OCI-LY3 (cell line): ENCODE data around the gene ARHGAP26.

Experiments
- H2AFZ ChIP-seq: fragments of 200-600, 300-600 bp; shearing (Covaris generic); 2 replicates; pipeline ENCODE4 v1.6.0; 2014; ENCODE audit warnings: antibody characterized with exemption, low read depth, low read length
- H3K27ac ChIP-seq: fragments of 200-600, 300-600 bp; sonication (generic); 2 replicates; pipeline ENCODE4 v1.5.1; 2014; ENCODE audit warnings: mild to moderate bottlenecking, low read length, moderate library complexity, mixed read lengths
- H3K27me3 ChIP-seq: fragments of 200-600, 300-600 bp; sonication (generic); 2 replicates; pipeline ENCODE4 v1.6.1; 2014; ENCODE audit warnings: low read depth, low read length, mixed read lengths
- H3K36me3 ChIP-seq: fragments of 200-600, 300-600 bp; sonication (generic); replicated peaks from 2 replicates; pipeline ENCODE3; 2014; ENCODE audit warnings: low read depth, low read length, mixed read lengths
- H3K4me1 ChIP-seq: fragments of 300-600, 200-600 bp; sonication (generic); 2 replicates; pipeline ENCODE4 v1.6.1; 2014; ENCODE audit warnings: low read length, mixed read lengths
- H3K4me2 ChIP-seq: fragments of 200-600, 300-600 bp; sonication (generic); 2 replicates; pipeline ENCODE4 v1.6.1; 2014; ENCODE audit warnings: low read length, mixed read lengths
- H3K4me3 ChIP-seq: fragments of 300-600, 200-600 bp; sonication (generic); 2 replicates; pipeline ENCODE4 v1.5.1; 2014; ENCODE audit warnings: antibody characterized with exemption, mild to moderate bottlenecking, low read length, moderate library complexity
- H3K79me2 ChIP-seq: fragments of 300-600, 200-600 bp; shearing (Covaris generic); 2 replicates; pipeline ENCODE4 v1.6.1; 2014; ENCODE audit warnings: mild to moderate bottlenecking, low read length, mixed read lengths
- H3K9ac ChIP-seq: fragments of 300-600, 200-600 bp; shearing (Covaris generic); 2 replicates; pipeline ENCODE4 v1.6.0; 2014; ENCODE audit warnings: mild to moderate bottlenecking, low read length, moderate library complexity
- H3K9me3 ChIP-seq: fragments of 200-600, 300-600 bp; shearing (Covaris generic); 2 replicates; pipeline ENCODE4 v1.6.1; 2014; ENCODE audit warnings: low read length, mixed read lengths; ENCODE audit not compliant: insufficient read depth
- H4K20me1 ChIP-seq: fragments of 200-600, 300-600 bp; sonication (generic); 2 replicates; pipeline ENCODE4 v1.6.1; 2016; ENCODE audit warnings: low read length, mixed read lengths; ENCODE audit not compliant: insufficient read depth
- EZH2phosphoT487 ChIP-seq: fragments of 200-600 bp; shearing (Covaris generic); IDR thresholded peaks from 2 replicates; pipeline ENCODE4 v1.6.1; 2018; ENCODE audit warnings: antibody characterized with exemption, mixed run types, low read depth
- TF ChIP-seq, protein P1 (sequence below): fragments of 200-600, 300-600 bp; sonication (generic); IDR thresholded peaks from 2 replicates; pipeline ENCODE4 v1.5.1; 2014; ENCODE audit warnings: antibody characterized with exemption, low read length, low read depth

The ARHGAP26 gene

DNA sequence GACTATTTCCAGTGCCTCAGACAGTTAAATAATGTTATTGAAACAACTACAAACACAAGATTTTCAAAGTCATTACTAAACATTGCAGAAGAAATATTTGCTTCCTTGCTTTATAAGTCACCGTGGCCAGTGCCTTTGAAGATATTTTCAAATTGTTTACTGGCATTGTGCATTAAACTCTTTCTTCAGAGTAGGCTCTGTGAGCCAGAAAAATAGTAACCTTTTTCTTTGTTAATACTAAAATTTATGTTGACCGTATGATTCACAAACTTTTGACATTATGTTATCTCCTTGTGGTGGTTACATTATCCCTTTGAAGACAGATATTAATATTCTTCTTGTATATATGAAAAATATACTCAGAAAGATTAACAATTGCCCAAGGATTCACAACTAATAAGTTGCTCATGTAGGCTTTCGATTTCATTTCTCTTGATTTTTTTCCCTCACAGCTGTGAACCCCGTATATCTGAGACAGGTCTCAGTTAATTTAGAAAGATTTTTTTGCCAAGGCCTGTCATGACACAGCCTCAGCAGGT is 493.2 kb downstream of the ARHGAP26 start:
- TF ChIP-seq, protein P1, sequence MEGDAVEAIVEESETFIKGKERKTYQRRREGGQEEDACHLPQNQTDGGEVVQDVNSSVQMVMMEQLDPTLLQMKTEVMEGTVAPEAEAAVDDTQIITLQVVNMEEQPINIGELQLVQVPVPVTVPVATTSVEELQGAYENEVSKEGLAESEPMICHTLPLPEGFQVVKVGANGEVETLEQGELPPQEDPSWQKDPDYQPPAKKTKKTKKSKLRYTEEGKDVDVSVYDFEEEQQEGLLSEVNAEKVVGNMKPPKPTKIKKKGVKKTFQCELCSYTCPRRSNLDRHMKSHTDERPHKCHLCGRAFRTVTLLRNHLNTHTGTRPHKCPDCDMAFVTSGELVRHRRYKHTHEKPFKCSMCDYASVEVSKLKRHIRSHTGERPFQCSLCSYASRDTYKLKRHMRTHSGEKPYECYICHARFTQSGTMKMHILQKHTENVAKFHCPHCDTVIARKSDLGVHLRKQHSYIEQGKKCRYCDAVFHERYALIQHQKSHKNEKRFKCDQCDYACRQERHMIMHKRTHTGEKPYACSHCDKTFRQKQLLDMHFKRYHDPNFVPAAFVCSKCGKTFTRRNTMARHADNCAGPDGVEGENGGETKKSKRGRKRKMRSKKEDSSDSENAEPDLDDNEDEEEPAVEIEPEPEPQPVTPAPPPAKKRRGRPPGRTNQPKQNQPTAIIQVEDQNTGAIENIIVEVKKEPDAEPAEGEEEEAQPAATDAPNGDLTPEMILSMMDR = no peak
- no peak for TF ChIP-seq EZH2phosphoT487
- Histone ChIP-seq H3K9me3 (peaks cover 12% of the 10 kb centered on the region; the same call in 1 of the 2 replicates), H3K4me3 (no peak overlapping the region), H3K36me3 (no peaks in the 10 kb centered on the region), H2AFZ (no peak overlapping the region), H3K79me2 (no peaks in the 10 kb centered on the region), H3K9ac (no peak overlapping the region), H3K4me2 (no peak overlapping the region), H3K27ac (no peak overlapping the region), H3K27me3 (no peaks in the 10 kb centered on the region), H4K20me1 (no peaks in the 10 kb centered on the region), H3K4me1 (peaks cover 9% of the 10 kb centered on the region)

DNA sequence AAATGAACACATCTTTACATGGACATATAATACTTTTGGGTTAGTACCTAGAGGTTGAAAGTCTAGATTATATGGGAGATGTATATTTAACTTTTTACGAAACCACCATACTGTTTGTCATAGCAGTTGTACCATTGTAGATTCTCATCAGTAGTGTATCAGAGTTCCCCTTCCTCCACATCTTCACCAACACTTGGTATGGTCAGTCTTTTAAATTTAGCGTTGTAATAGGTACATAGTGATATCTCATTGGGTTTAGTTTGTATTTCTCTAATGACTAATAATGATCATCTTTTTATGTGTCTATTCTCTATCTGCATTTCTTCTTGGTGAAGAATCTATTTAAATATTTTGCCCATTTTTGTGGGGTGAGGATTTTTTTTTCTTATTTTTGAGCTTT is 495.8 kb downstream of the ARHGAP26 start:
- Histone ChIP-seq H3K4me3 (no peak overlapping the region), H3K27ac (no peak overlapping the region), H4K20me1 (no peaks in the 10 kb centered on the region), H3K36me3 (no peaks in the 10 kb centered on the region), H3K27me3 (no peaks in the 10 kb centered on the region), H2AFZ (no peak overlapping the region), H3K4me1 (peaks cover 9% of the 10 kb centered on the region), H3K4me2 (no peak overlapping the region), H3K9ac (no peak overlapping the region), H3K9me3 (peaks cover 12% of the 10 kb centered on the region; the same call in 1 of the 2 replicates), H3K79me2 (no peaks in the 10 kb centered on the region)
- TF ChIP-seq, protein P1 = no peak

DNA sequence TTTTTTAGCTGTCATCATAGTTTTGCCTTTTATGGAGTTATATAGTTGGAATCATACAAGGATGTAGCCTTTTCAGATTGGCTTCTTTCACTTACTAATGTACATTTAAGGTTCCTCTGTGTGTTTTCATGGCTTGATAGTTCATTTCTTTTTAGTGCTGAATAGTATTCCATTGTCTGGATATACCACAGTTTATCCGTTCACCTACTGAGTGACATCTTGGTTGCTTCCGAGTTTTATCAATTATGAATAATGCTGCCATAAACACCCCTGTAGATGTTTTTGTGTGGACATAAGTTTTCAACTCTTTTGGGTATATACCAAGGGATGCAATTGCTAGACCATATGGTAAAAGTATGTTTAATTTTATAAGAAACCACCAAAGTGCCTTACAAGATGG is 497.0 kb downstream of the ARHGAP26 start:
- no peaks in the 10 kb centered on the region for H3K27me3 ChIP-seq
- H2AFZ ChIP-seq = no peak overlapping the region
- H3K4me2 ChIP-seq = no peak overlapping the region
- H3K79me2 ChIP-seq = no peaks in the 10 kb centered on the region
- peaks cover 12% of the 10 kb centered on the region; the same call in 1 of the 2 replicates for H3K9me3 ChIP-seq
- no peaks in the 10 kb centered on the region for H3K36me3 ChIP-seq
- H3K27ac ChIP-seq = no peak overlapping the region
- H3K9ac ChIP-seq = no peak overlapping the region
- TF ChIP-seq, protein P1 = no peak
- no peak for TF ChIP-seq EZH2phosphoT487
- peaks cover 8% of the 10 kb centered on the region for H3K4me1 ChIP-seq
- no peak overlapping the region for H3K4me3 ChIP-seq
- H4K20me1 ChIP-seq = no peaks in the 10 kb centered on the region

DNA sequence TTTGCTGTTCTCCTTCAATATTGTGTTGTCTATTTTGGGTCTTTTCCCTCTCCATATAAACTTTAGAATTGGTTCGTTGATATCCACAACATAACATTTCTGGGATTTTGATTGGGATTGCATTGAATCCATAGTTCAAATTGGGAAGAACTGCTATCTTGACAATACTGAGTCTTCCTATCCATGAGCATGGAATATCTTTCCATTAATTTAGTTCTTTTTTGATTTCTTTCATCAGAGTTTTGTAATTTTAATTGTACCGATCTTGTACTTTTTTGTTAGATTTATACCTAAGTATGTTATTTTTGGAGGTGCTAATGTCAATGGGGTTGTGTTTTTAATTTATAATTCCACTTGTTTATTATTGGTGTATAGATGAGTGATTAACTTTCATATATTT is 498.2 kb downstream of the ARHGAP26 start:
- no peaks in the 10 kb centered on the region for H3K79me2 ChIP-seq
- no peak overlapping the region for H3K4me3 ChIP-seq
- no peak overlapping the region for H3K27ac ChIP-seq
- no peaks in the 10 kb centered on the region for H4K20me1 ChIP-seq
- H2AFZ ChIP-seq = no peak overlapping the region
- H3K4me2 ChIP-seq = no peak overlapping the region
- H3K9ac ChIP-seq = no peak overlapping the region
- TF ChIP-seq EZH2phosphoT487 = no peak
- TF ChIP-seq, protein P1 = no peak
- peaks cover 12% of the 10 kb centered on the region; the same call in 1 of the 2 replicates for H3K9me3 ChIP-seq
- H3K27me3 ChIP-seq = no peaks in the 10 kb centered on the region
- H3K4me1 ChIP-seq = no peaks in the 10 kb centered on the region
- peaks cover under 1% of the 10 kb centered on the region for H3K36me3 ChIP-seq
